Fibroblast of pulmonary artery (primary cell): ENCODE data around the gene IGHMBP2.

Experiments
- DNase-seq: peaks from one replicate; pipeline ENCODE4 v3.0.0-alpha.2; 2010; ENCODE audit warnings: low read depth
- H3K4me3 ChIP-seq: replicated peaks from 2 replicates; pipeline ENCODE4 v1.5.1; 2011; ENCODE audit warnings: low read depth, mild to moderate bottlenecking, control low read depth, low read length, moderate library complexity
- TF ChIP-seq, protein P1 (sequence below): IDR thresholded peaks from 2 replicates; pipeline ENCODE4 v1.5.1; 2011; ENCODE audit warnings: mild to moderate bottlenecking, control low read depth, low read length, inconsistent platforms; ENCODE audit errors: missing control alignments

IGHMBP2 gene

GRCh38 chr11:68900835-68901381 is 2.8 kb upstream of the IGHMBP2 start:
- TF ChIP-seq, protein P1, sequence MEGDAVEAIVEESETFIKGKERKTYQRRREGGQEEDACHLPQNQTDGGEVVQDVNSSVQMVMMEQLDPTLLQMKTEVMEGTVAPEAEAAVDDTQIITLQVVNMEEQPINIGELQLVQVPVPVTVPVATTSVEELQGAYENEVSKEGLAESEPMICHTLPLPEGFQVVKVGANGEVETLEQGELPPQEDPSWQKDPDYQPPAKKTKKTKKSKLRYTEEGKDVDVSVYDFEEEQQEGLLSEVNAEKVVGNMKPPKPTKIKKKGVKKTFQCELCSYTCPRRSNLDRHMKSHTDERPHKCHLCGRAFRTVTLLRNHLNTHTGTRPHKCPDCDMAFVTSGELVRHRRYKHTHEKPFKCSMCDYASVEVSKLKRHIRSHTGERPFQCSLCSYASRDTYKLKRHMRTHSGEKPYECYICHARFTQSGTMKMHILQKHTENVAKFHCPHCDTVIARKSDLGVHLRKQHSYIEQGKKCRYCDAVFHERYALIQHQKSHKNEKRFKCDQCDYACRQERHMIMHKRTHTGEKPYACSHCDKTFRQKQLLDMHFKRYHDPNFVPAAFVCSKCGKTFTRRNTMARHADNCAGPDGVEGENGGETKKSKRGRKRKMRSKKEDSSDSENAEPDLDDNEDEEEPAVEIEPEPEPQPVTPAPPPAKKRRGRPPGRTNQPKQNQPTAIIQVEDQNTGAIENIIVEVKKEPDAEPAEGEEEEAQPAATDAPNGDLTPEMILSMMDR, result no peak
- DNase-seq, result no peak
- H3K4me3 ChIP-seq, result no peak overlapping the region

- peak; percentile 14 for DNase-seq
- H3K4me3 ChIP-seq, result peak overlapping the region; percentile 88
- TF ChIP-seq, protein P1, result no peak
Measured at GRCh38 chr11:68904248-68904847, 657 bp downstream of the IGHMBP2 start.

DNA sequence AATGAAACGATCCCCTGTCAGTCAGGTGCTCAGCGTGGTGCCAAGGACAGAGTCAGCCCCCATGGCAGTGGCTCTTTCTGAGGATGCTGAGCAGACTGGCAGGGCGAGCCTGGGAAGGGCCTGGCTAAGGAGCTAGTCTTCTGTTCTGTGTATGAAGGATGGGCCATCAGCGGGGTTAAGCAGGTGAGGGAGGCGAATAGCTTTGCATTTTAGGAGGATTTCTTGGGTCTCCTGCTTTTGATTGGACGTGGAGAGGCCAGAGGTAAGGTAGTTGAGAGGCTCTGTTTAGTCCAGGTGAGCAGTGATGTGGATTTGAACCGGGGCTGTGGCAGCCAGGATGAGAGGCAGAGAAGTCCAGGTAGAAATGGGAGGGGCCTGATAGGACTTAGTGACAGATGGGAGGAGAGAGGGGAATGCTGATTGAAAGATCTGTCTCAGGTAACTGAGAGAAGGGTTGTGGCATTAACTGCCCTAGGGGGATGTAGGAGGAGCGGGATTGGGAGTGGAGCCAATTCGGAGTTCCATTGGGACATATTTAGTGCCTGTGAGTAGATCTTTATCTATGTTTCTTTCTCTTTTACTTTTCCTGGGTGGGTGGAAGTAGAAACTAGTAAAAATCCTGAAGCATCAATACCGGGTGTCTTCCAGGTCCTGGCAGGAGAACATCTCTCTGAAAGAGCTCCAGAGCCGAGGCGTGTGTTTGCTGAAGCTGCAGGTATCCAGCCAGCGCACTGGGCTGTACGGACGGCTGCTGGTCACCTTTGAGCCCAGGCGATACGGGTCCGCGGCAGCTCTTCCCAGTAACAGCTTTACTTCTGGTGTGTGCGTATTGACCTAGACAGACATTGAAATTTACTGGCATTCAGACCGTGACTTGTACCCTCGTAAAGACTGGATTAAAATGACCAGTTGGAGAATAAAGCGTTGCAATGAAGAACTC is 2.0 kb downstream of the IGHMBP2 start:
- TF ChIP-seq, protein P1, result no peak
- no peak overlapping the region for H3K4me3 ChIP-seq
- DNase-seq, result no peak

DNA sequence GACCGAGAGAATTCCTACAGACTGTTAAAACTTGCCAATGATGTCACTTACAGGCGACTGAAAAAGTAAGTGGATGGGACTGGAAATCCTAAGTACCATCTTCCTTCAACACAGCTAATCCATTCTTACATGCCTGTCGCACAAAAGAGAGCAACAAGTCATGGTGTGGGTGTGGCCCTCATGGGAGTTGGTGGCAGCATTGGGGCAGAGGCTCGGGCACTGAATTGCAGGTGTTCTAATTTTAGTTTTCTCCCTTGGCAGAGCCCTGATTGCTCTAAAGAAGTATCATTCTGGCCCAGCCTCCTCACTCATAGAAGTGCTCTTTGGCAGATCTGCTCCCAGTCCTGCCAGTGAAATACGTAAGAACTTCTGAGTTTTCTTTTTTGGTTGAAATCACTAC is 4.6 kb downstream of the IGHMBP2 start:
- TF ChIP-seq, protein P1, result no peak

DNA sequence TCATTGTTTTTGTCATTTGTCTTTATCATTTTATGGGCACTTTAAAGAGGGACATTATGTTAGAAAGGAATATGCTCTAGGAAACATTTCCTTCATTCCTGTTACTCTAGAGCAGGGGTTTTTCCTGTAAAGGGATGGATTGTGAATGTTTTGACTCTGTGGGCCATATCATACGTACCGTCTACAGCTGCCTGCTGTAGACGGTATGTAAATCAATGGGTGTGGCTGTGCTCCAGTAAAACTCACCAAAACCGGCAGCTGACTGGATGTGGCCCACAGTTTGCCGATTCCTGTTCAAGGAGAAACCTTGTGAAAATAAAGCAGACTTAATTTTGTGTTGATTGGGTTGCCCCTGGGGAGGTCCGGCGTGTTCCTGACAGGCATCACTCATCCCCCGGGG is 7.3 kb downstream of the IGHMBP2 start:
- H3K4me3 ChIP-seq, result no peak overlapping the region
- TF ChIP-seq, protein P1, result no peak
- no peak for DNase-seq

More for the DNA sequence above, 4.6 kb downstream of the IGHMBP2 start:
- H3K4me3 ChIP-seq, result no peak overlapping the region
- no peak for DNase-seq

- DNase-seq, result no peak
- TF ChIP-seq, protein P1, result no peak
- no peak overlapping the region for H3K4me3 ChIP-seq
Measured at GRCh38 chr11:68911731-68912130, 8.0 kb downstream of the IGHMBP2 start.
